Stimulated activated CD8-positive, alpha-beta memory T cell treated with anti-CD3 and anti-CD28 coated beads, Interleukin-12 subunit alpha, Interleukin-12 subunit beta, amount 100 ng/mL, for 1 hour (primary cell): ENCODE results near the gene MZB1.
"Not testable (repeated sequence)": the region's sequence is repeated elsewhere in the genome, so short reads cannot be mapped to it uniquely, and the experiment has no call there.

Source experiments
- DNase-seq: peaks from one replicate; pipeline ENCODE4 v3.0.0-alpha.2; 2020; ENCODE audit warnings: low read depth

MZB1 gene

GRCh38 chr5:139410121-139410992, 20.6 kb upstream of the MZB1 start:
- no peak for DNase-seq

- DNase-seq = not testable (repeated sequence)
These were observed 19.4 kb upstream of the MZB1 start for GRCh38 chr5:139409116-139409515.

GRCh38 chr5:139408191-139408590, 18.5 kb upstream of the MZB1 start:
- DNase-seq = no peak

GRCh38 chr5:139407517-139407916, 17.8 kb upstream of the MZB1 start:
- no peak for DNase-seq

- no peak for DNase-seq
These were observed 17.2 kb upstream of the MZB1 start for GRCh38 chr5:139406963-139407362.

GRCh38 chr5:139404484-139404840, 14.7 kb upstream of the MZB1 start:
- no peak for DNase-seq

- peak; percentile 96 for DNase-seq
These were observed 14.2 kb upstream of the MZB1 start, which contains the start of gene SPATA24 for GRCh38 chr5:139403787-139404483. SPATA24 (minus strand) TSS chr5:139404089; CDS start chr5:139404060, 29 bp downstream.

- DNase-seq = no peak
These were observed 13.7 kb upstream of the MZB1 start for GRCh38 chr5:139403418-139403786.

GRCh38 chr5:139402561-139403158, 12.9 kb upstream of the MZB1 start:
- DNase-seq = no peak

GRCh38 chr5:139401546-139401945, 11.8 kb upstream of the MZB1 start:
- no peak for DNase-seq

- DNase-seq = no peak
These were observed 9.9 kb upstream of the MZB1 start for GRCh38 chr5:139399501-139400121.

- DNase-seq = no peak
These were observed 8.2 kb upstream of the MZB1 start for GRCh38 chr5:139397921-139398320.

- no peak for DNase-seq
These were observed 7.0 kb upstream of the MZB1 start for GRCh38 chr5:139396691-139397090.

GRCh38 chr5:139395844-139396640, 6.3 kb upstream of the MZB1 start:
- no peak for DNase-seq

- DNase-seq = no peak
These were observed 5.2 kb upstream of the MZB1 start, which contains the start of gene PROB1 for GRCh38 chr5:139394654-139395566. PROB1 (minus strand) TSS chr5:139395104; CDS start chr5:139395081, 23 bp downstream.

- no peak for DNase-seq
These were observed 4.5 kb upstream of the MZB1 start for GRCh38 chr5:139394123-139394653.

- no peak for DNase-seq
These were observed 3.9 kb upstream of the MZB1 start for GRCh38 chr5:139393497-139394122.

GRCh38 chr5:139392678-139393496, 3.2 kb upstream of the MZB1 start:
- peak; percentile 57 for DNase-seq

- DNase-seq = no peak
These were observed 2.6 kb upstream of the MZB1 start for GRCh38 chr5:139392324-139392677.
